ENCODE data around the gene PSMD10.

- no peak for TF ChIP-seq CTCF (IDR thresholded peaks at IDR 0.05)
- no peak for TF ChIP-seq EP300 (IDR thresholded peaks at IDR 0.05; ENCODE audit: low read depth)
- no peak for TF ChIP-seq POLR2A (IDR thresholded peaks at IDR 0.05)
- no peak for TF ChIP-seq POLR2AphosphoS5 (IDR thresholded peaks at IDR 0.05)
Observed at GRCh38 chrX:108126661-108127060, 35.3 kb upstream of the PSMD10 start.
